B cell (primary cell): ENCODE data around the gene DOCK1. TPM values are rescaled to one million over a fixed set of nuclear protein-coding genes. Genes with fewer than 3 reads are reported as not detected.

Experiments
- ATAC-seq: fragments of 200-7000 bp; cut with Tn5 transposase; one replicate; pipeline ENCODE4 v1.10.0; 2021; ENCODE audit warnings: low read depth, mild to moderate bottlenecking, moderate number of reproducible peaks, moderate library complexity
- CTCF ChIA-PET: fragments of 350-600 bp; sonication (Branson Sonifier 250); formaldehyde crosslinking; loops from one replicate; lab custom pipeline; 2021; ENCODE audit warnings: antibody characterized with exemption, inconsistent platforms; lab: Charles Lee
- POLR2A ChIA-PET: fragments of 350-600 bp; sonication (Branson Sonifier 250); formaldehyde crosslinking; loops from one replicate; lab custom pipeline; 2021; ENCODE audit warnings: antibody characterized with exemption; lab: Charles Lee
- DNase-seq: peaks from one replicate; pipeline ENCODE4 v3.0.0; 2013
- H2AFZ ChIP-seq: 2 replicates; pipeline ENCODE4 v1.6.1; 2012; ENCODE audit warnings: mild to moderate bottlenecking, low read depth, low read length; ENCODE audit not compliant: insufficient read depth, poor library complexity, severe bottlenecking
- H3K27ac ChIP-seq, 2 donors: 1 replicate in 1 of 2; 2 replicates in 1 of 2; pipeline ENCODE4 v1.5.1; 2012 to 2013; ENCODE audit warnings: low read length in 2 of 2, mild to moderate bottlenecking in 2 of 2, moderate library complexity in 1 of 2
- H3K27me3 ChIP-seq, 4 experiments: fragments of 200-600 bp in 1 of 4; sonication (generic) in 1 of 4; replicated peaks in 1 of 4; 1 replicate in 2 of 4; 2 replicates in 2 of 4; pipeline versions ENCODE4 v1.6.1 to v1.7.0; 2013 to 2016; ENCODE audit warnings: low read length in 3 of 4, mild to moderate bottlenecking in 2 of 4, mixed read lengths in 1 of 4, moderate library complexity in 1 of 4; ENCODE audit not compliant: insufficient read depth in 4 of 4, control insufficient read depth in 3 of 4; ENCODE audit errors: control extremely low read depth in 1 of 4
- H3K36me3 ChIP-seq, 2 experiments: replicated peaks in 1 of 2; 1 replicate in 1 of 2; 2 replicates in 1 of 2; pipeline versions ENCODE4 v1.6.1 to v1.7.1; 2013; ENCODE audit warnings: low read length in 1 of 2; ENCODE audit not compliant: insufficient read depth in 2 of 2, control insufficient read depth in 1 of 2; ENCODE audit errors: control extremely low read depth in 1 of 2, extremely low read depth in 1 of 2
- H3K4me1 ChIP-seq, 2 donors: fragments of 200-600 bp in 1 of 2; sonication (generic) in 1 of 2; 1 replicate in 1 of 2; 2 replicates in 1 of 2; pipeline versions ENCODE4 v1.5.1 to v1.6.1; 2013 to 2017; ENCODE audit warnings: low read length in 2 of 2; ENCODE audit not compliant: control insufficient read depth in 2 of 2, insufficient read depth in 2 of 2
- H3K4me2 ChIP-seq: replicated peaks from 2 replicates; pipeline ENCODE3; 2012; ENCODE audit warnings: mild to moderate bottlenecking, low read depth, low read length; ENCODE audit not compliant: poor library complexity, severe bottlenecking
- H3K4me3 ChIP-seq, 5 experiments: fragments of 200-600 bp in 1 of 5; sonication (generic) in 1 of 5; 1 replicate in 3 of 5; 2 replicates in 2 of 5; pipeline versions ENCODE4 v1.5.1 to v1.7.0; 2011 to 2016; ENCODE audit warnings: low read length in 4 of 5, mild to moderate bottlenecking in 4 of 5, low read depth in 2 of 5, control low read depth in 1 of 5, moderate library complexity in 1 of 5; ENCODE audit not compliant: insufficient read depth in 1 of 5; ENCODE audit errors: control extremely low read depth in 1 of 5, extremely low read depth in 1 of 5
- H3K79me2 ChIP-seq: fragments of 200-600 bp; sonication (generic); one replicate; pipeline ENCODE4 v1.6.0; 2016; ENCODE audit warnings: low read length; ENCODE audit not compliant: control insufficient read depth, insufficient read depth
- H3K9ac ChIP-seq: fragments of 200-600 bp; sonication (generic); 2 replicates; pipeline ENCODE4 v1.6.1; 2017; ENCODE audit warnings: mild to moderate bottlenecking, low read length, moderate library complexity
- H3K9me3 ChIP-seq, 3 donors: one replicate each; pipeline versions ENCODE4 v1.6.1 to v1.7.1; 2013; ENCODE audit warnings: low read length in 2 of 3; ENCODE audit not compliant: control insufficient read depth in 2 of 3, insufficient read depth in 1 of 3; ENCODE audit errors: control extremely low read depth in 1 of 3
- H4K20me1 ChIP-seq: 2 replicates; pipeline ENCODE4 v1.6.0; 2012; ENCODE audit warnings: mild to moderate bottlenecking, low read length; ENCODE audit not compliant: insufficient read depth, control insufficient read depth, poor library complexity, severe bottlenecking
- H3K27ac Mint-ChIP-seq: one replicate; pipeline ENCODE4 v1.8.0; 2021; ENCODE audit warnings: mixed read lengths
- H3K27me3 Mint-ChIP-seq: one replicate; pipeline ENCODE4 v1.8.0; 2021; ENCODE audit warnings: mixed read lengths
- H3K4me1 Mint-ChIP-seq: one replicate; pipeline ENCODE4 v1.8.0; 2021; ENCODE audit warnings: mixed read lengths
- H3K4me3 Mint-ChIP-seq: one replicate; pipeline ENCODE4 v1.8.0; 2021; ENCODE audit warnings: mixed read lengths
- H3K9me3 Mint-ChIP-seq: one replicate; pipeline ENCODE4 v1.8.0; 2022; ENCODE audit warnings: mixed read lengths; ENCODE audit not compliant: insufficient read depth
- CTCF ChIP-seq: fragments of 200-600 bp; IDR thresholded peaks from one replicate; pipeline ENCODE4 v1.8.0; 2022; ENCODE audit warnings: antibody characterized with exemption, mild to moderate bottlenecking
- EZH2 ChIP-seq: IDR thresholded peaks from 2 replicates; pipeline ENCODE4 v1.6.1; 2012; ENCODE audit warnings: borderline replicate concordance, low read depth, mild to moderate bottlenecking, moderate library complexity, low read length; ENCODE audit not compliant: insufficient read depth, poor library complexity, severe bottlenecking
- WGBS: methylation state at CpG from one replicate; pipeline ENCODE4 v1.1.5; 2013; ENCODE audit warnings: missing lambda C conversion rate; ENCODE audit not compliant: insufficient coverage; 5-methylcytosine and 5-hydroxymethylcytosine counted together
- intact Hi-C: fragments of 100-400 bp; cut with micrococcal nuclease; formaldehyde crosslinking; loops from one replicate; pipeline ENCODE4 v1.10.0; 2022
- polyA plus RNA-seq: library from polyadenylated mRNA; depleted of rRNA; stranded (reverse); fragments of >200 nt; gene quantifications from 2 replicates; pipeline ENCODE4 v1.2.3, GENCODE V29; 2012
- total RNA-seq, 2 donors: library from RNA; stranded (reverse); fragments of 120-200 nt in 1 of 2; gene quantifications; 1 replicate in 1 of 2; 2 replicates in 1 of 2; pipeline versions ENCODE4 v1.2.3 to v1.2.4, GENCODE V29; 2013 to 2022

DOCK1 gene
- total and polyA plus RNA-seq, 2 donors (not counting 1 experiment from before 2014, with no cell fraction given) = not detected

- DNase-seq (no peak), ATAC-seq (no peak)
- Mint-ChIP-seq H3K9me3 (no peaks in the 10 kb centered on the region), H3K4me3 (no peak overlapping the region), H3K27ac (no peak overlapping the region), H3K27me3 (no peaks in the 10 kb centered on the region), H3K4me1 (no peaks in the 10 kb centered on the region)
- no peak overlapping the region for H3K27ac ChIP-seq
- H3K9ac ChIP-seq = no peak overlapping the region
- no peaks in the 10 kb centered on the region for H3K9me3 ChIP-seq
- no peaks in the 10 kb centered on the region for H4K20me1 ChIP-seq
- H3K4me3 ChIP-seq = no peak overlapping the region
- H3K36me3 ChIP-seq = no peaks in the 10 kb centered on the region
- H3K4me2 ChIP-seq = no peak overlapping the region
- ChIA-PET CTCF (no interaction called here), POLR2A (no interaction called here)
- no peaks in the 10 kb centered on the region for H3K27me3 ChIP-seq
- intact Hi-C loops = no loop called here
- no peak overlapping the region for H2AFZ ChIP-seq
- TF ChIP-seq EZH2 (no peak), CTCF (no peak)
- H3K4me1 ChIP-seq = no peaks in the 10 kb centered on the region
- 100% methylated on average over 3 of the region's 5 CpGs for WGBS
- H3K79me2 ChIP-seq = no peaks in the 10 kb centered on the region
These were observed 473.4 kb downstream of the DOCK1 start for GRCh38 chr10:127378628-127379027.

GRCh38 chr10:127384532-127384931 is 479.3 kb downstream of the DOCK1 start:
- intact Hi-C loops = no loop called here
- 88% methylated on average over 17 of the region's 18 CpGs for WGBS
- POLR2A ChIA-PET = no interaction called here
- Histone ChIP-seq H3K4me1 (no peaks in the 10 kb centered on the region), H3K36me3 (no peaks in the 10 kb centered on the region), H3K4me3 (no peak overlapping the region), H3K79me2 (no peaks in the 10 kb centered on the region), H3K9ac (no peak overlapping the region), H3K27ac (no peak overlapping the region), H3K9me3 (peaks cover 0 to 3% (median 0%) of the 10 kb centered on the region in 3 donors), H3K4me2 (no peak overlapping the region), H4K20me1 (no peaks in the 10 kb centered on the region), H3K27me3 (no peaks in the 10 kb centered on the region), H2AFZ (no peak overlapping the region)
- H3K27ac Mint-ChIP-seq = no peak overlapping the region
- no peaks in the 10 kb centered on the region for H3K4me1 Mint-ChIP-seq
- no peaks in the 10 kb centered on the region for H3K27me3 Mint-ChIP-seq
- no peak overlapping the region for H3K4me3 Mint-ChIP-seq
- H3K9me3 Mint-ChIP-seq = no peaks in the 10 kb centered on the region
- CTCF ChIA-PET = no interaction called here
- TF ChIP-seq CTCF (no peak), EZH2 (no peak)
- DNase-seq (no peak), ATAC-seq (no peak)
